Neuronal stem cell (in vitro differentiated cells): ENCODE data around the gene TXLNA.

ENCODE experiments used
- DNase-seq: peaks from one replicate; pipeline ENCODE4 v3.0.0-alpha.2; 2013; ENCODE audit warnings: low spot score
- H2AFZ ChIP-seq: one replicate; pipeline ENCODE4 v1.6.1; 2013; ENCODE audit warnings: mild to moderate bottlenecking, low read length, inconsistent platforms
- H2AK5ac ChIP-seq: 2 replicates; pipeline ENCODE4 v1.6.1; 2013; ENCODE audit warnings: low read depth, mild to moderate bottlenecking, inconsistent platforms, low read length, moderate library complexity, mixed read lengths
- H2BK120ac ChIP-seq: 2 replicates; pipeline ENCODE4 v1.6.1; 2013; ENCODE audit warnings: low read depth, mild to moderate bottlenecking, inconsistent platforms, low read length, moderate library complexity, mixed read lengths
- H2BK12ac ChIP-seq: one replicate; pipeline ENCODE4 v1.6.1; 2013; ENCODE audit warnings: low read length, inconsistent platforms
- H2BK15ac ChIP-seq: 2 replicates; pipeline ENCODE4 v1.6.1; 2013; ENCODE audit warnings: mild to moderate bottlenecking, low read length, inconsistent platforms, mixed read lengths
- H2BK5ac ChIP-seq: one replicate; pipeline ENCODE4 v1.6.1; 2013; ENCODE audit warnings: inconsistent platforms, mild to moderate bottlenecking, low read length, moderate library complexity
- H3K14ac ChIP-seq: one replicate; pipeline ENCODE4 v1.6.1; 2013; ENCODE audit warnings: low read length, inconsistent platforms
- H3K18ac ChIP-seq: 2 replicates; pipeline ENCODE4 v1.6.1; 2013; ENCODE audit warnings: low read length, inconsistent platforms
- H3K23ac ChIP-seq: 2 replicates; pipeline ENCODE4 v1.6.1; 2013; ENCODE audit warnings: low read depth, mild to moderate bottlenecking, mixed read lengths, low read length, inconsistent platforms; ENCODE audit not compliant: poor library complexity
- H3K27ac ChIP-seq: replicated peaks from 3 replicates; pipeline ENCODE4 v1.5.1; 2013; ENCODE audit warnings: low read length, inconsistent platforms
- H3K27me3 ChIP-seq, 3 experiments: 2 replicates each; pipeline ENCODE4 v1.6.1; 2013; ENCODE audit warnings: low read length in 3 of 3, mild to moderate bottlenecking in 2 of 3, inconsistent platforms in 1 of 3, low read depth in 1 of 3, mixed read lengths in 1 of 3, moderate library complexity in 1 of 3; ENCODE audit not compliant: control insufficient read depth in 3 of 3, insufficient read depth in 3 of 3
- H3K36me3 ChIP-seq, 2 donors: replicated peaks in 1 of 2; 2 replicates each; pipeline ENCODE4 v1.6.1; 2013; ENCODE audit warnings: low read length in 2 of 2; ENCODE audit not compliant: control insufficient read depth in 2 of 2, insufficient read depth in 2 of 2
- H3K4ac ChIP-seq: 2 replicates; pipeline ENCODE4 v1.6.1; 2013; ENCODE audit warnings: inconsistent platforms, mild to moderate bottlenecking, low read length, moderate library complexity
- H3K4me1 ChIP-seq, 2 donors: 1 replicate in 1 of 2; 2 replicates in 1 of 2; pipeline ENCODE4 v1.6.1; 2013; ENCODE audit warnings: low read length in 2 of 2, low read depth in 1 of 2; ENCODE audit not compliant: control insufficient read depth in 2 of 2, insufficient read depth in 1 of 2
- H3K4me2 ChIP-seq: one replicate; pipeline ENCODE4 v1.6.1; 2013; ENCODE audit warnings: mild to moderate bottlenecking, low read length, inconsistent platforms; ENCODE audit not compliant: insufficient read depth, poor library complexity, severe bottlenecking
- H3K4me3 ChIP-seq, 2 donors: 2 replicates each; pipeline ENCODE4 v1.5.1; 2013; ENCODE audit warnings: low read length in 2 of 2, mild to moderate bottlenecking in 2 of 2, inconsistent platforms in 1 of 2, moderate library complexity in 1 of 2
- H3K79me1 ChIP-seq: one replicate; pipeline ENCODE4 v1.6.1; 2013; ENCODE audit warnings: low read depth, mild to moderate bottlenecking, inconsistent platforms, low read length, moderate library complexity
- H3K9ac ChIP-seq: one replicate; pipeline ENCODE4 v1.6.1; 2013; ENCODE audit warnings: mild to moderate bottlenecking, low read depth, low read length, inconsistent platforms; ENCODE audit not compliant: poor library complexity
- H3K9me3 ChIP-seq, 2 donors: replicated peaks in 1 of 2; 2 replicates each; pipeline versions ENCODE3 to v1.6.1; 2013; ENCODE audit warnings: low read length in 2 of 2, mild to moderate bottlenecking in 2 of 2, inconsistent platforms in 1 of 2, low read depth in 1 of 2, mixed read lengths in 1 of 2, moderate library complexity in 1 of 2; ENCODE audit not compliant: control insufficient read depth in 2 of 2, insufficient read depth in 1 of 2
- H4K8ac ChIP-seq: one replicate; pipeline ENCODE4 v1.6.1; 2013; ENCODE audit warnings: low read depth, mild to moderate bottlenecking, inconsistent platforms, low read length, moderate library complexity
- H4K91ac ChIP-seq: one replicate; pipeline ENCODE4 v1.6.1; 2013; ENCODE audit warnings: low read length, low read depth, mild to moderate bottlenecking, inconsistent platforms; ENCODE audit not compliant: poor library complexity
- WGBS, 2 donors: extraction: QIAGEN DNeasy Blood & Tissue Kit; methylation state at CpG; one replicate each; pipeline ENCODE4 v1.1.7; 2013; ENCODE audit warnings: missing lambda C conversion rate in 2 of 2, mixed read lengths in 1 of 2; ENCODE audit not compliant: insufficient read length in 2 of 2, insufficient replicate concordance in 1 of 2; ENCODE audit errors: extremely low coverage in 2 of 2; 5-methylcytosine and 5-hydroxymethylcytosine counted together

The TXLNA gene

GRCh38 chr1:32195972-32196823 lies 16.7 kb downstream of the TXLNA start:
- Histone ChIP-seq H3K14ac (no peak overlapping the region), H2BK15ac (no peak overlapping the region), H3K36me3 (peaks cover 58 to 76% of the 10 kb centered on the region in 2 donors), H4K8ac (no peak overlapping the region), H2BK120ac (no peak overlapping the region), H3K9ac (no peak overlapping the region), H2BK5ac (no peak overlapping the region), H3K4ac (no peak overlapping the region), H3K79me1 (no peaks in the 10 kb centered on the region), H3K4me3 (no peak overlapping the region), H3K4me2 (no peak overlapping the region), H3K4me1 (peaks cover 16 to 19% of the 10 kb centered on the region in 2 donors), H3K27me3 (no peaks in the 10 kb centered on the region), H3K18ac (no peak overlapping the region), H4K91ac (no peak overlapping the region), H2AK5ac (no peak overlapping the region), H2BK12ac (no peak overlapping the region), H2AFZ (no peak overlapping the region), H3K23ac (no peak overlapping the region), H3K9me3 (no peaks in the 10 kb centered on the region), H3K27ac (no peak overlapping the region)
- no peak for DNase-seq

GRCh38 chr1:32197074-32197473 lies 17.6 kb downstream of the TXLNA start:
- no CpG with 5 or more reads among the region's 1 CpG for WGBS, 2 donors
- Histone ChIP-seq H2BK120ac (no peak overlapping the region), H3K27ac (no peak overlapping the region), H3K4me1 (peaks cover 20 to 23% of the 10 kb centered on the region in 2 donors), H3K23ac (no peak overlapping the region), H3K14ac (no peak overlapping the region), H3K9me3 (no peaks in the 10 kb centered on the region), H2BK12ac (no peak overlapping the region), H4K8ac (no peak overlapping the region), H2BK15ac (no peak overlapping the region), H2AFZ (no peak overlapping the region), H2AK5ac (no peak overlapping the region), H3K4me3 (no peak overlapping the region), H3K4ac (no peak overlapping the region), H3K9ac (no peak overlapping the region), H3K36me3 (peaks cover 49 to 67% of the 10 kb centered on the region in 2 donors), H3K18ac (no peak overlapping the region), H2BK5ac (no peak overlapping the region), H3K27me3 (no peaks in the 10 kb centered on the region), H3K4me2 (no peak overlapping the region), H3K79me1 (no peaks in the 10 kb centered on the region), H4K91ac (no peak overlapping the region)
- DNase-seq = no peak

DNA sequence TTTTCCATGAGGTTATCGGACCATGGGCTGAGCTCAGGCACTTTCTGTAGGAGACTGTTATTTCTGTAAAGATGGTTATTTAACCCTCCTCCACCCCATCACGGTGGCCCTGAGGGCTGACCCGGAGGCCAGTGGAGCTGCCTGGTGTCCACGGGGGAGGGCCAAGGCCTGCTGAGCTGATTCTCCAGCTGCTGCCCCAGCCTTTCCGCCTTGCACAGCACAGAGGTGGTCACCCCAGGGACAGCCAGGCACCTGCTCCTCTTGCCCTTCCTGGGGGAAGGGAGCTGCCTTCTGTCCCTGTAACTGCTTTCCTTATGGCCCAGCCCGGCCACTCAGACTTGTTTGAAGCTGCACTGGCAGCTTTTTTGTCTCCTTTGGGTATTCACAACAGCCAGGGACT lies 18.4 kb downstream of the TXLNA start:
- no CpG with 5 or more reads among the region's 6 CpGs for WGBS, 2 donors

DNA sequence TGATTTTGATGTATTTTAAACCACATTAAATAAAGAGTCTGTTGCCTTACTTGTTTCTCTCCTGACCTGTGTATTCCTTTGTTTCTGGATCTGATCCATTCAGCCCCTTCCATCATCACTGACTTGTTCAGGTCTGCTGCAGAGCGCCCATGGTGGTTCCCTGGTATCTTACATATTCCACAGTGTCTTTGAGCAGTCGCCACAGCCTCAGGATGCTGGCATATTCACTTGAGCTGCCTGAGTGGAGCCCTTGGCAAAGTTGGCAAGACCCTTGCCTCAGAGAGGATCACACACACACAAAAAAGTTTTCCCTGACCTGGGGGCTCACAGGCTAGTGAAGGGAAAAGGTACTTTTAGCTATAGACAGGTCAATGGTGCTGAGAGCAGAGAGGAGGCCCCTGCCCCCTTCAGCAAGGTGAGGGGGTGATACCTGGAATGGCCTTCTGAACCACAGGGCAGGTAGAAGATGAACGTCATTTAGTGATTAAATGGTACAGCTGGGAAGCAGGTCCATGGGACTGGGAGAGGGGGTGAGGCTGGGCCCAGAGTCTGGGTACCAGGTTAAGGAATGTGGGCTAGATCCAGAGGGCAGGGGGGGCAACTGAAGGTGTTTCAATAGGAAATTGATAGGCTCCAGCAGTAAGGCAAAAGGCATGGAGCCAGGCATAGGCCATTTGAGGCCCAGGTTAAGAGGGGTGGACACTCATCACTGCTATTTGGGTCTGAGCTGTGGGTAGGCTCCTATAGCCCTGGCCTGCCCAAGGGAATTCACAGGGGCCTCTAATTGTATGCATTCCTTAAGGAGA lies 19.0 kb downstream of the TXLNA start:
- H3K27me3 ChIP-seq = no peaks in the 10 kb centered on the region
- no peak overlapping the region for H3K14ac ChIP-seq
- DNase-seq = no peak
- H3K36me3 ChIP-seq = peaks cover 38 to 54% of the 10 kb centered on the region in 2 donors
- no peak overlapping the region for H2AFZ ChIP-seq
- H3K4ac ChIP-seq = no peak overlapping the region
- no peak overlapping the region for H4K91ac ChIP-seq
- no peak overlapping the region for H3K18ac ChIP-seq
- no peaks in the 10 kb centered on the region for H3K9me3 ChIP-seq
- no peak overlapping the region for H2BK120ac ChIP-seq
- H3K4me2 ChIP-seq = no peak overlapping the region
- no peak overlapping the region for H2BK15ac ChIP-seq
- no peak overlapping the region for H2AK5ac ChIP-seq
- peaks cover 20 to 23% of the 10 kb centered on the region in 2 donors for H3K4me1 ChIP-seq
- H2BK5ac ChIP-seq = no peak overlapping the region
- H3K9ac ChIP-seq = no peak overlapping the region
- no CpG with 5 or more reads among the region's 3 CpGs for WGBS, 2 donors
- no peak overlapping the region for H3K4me3 ChIP-seq
- no peak overlapping the region for H2BK12ac ChIP-seq
- no peak overlapping the region for H4K8ac ChIP-seq
- no peaks in the 10 kb centered on the region for H3K79me1 ChIP-seq
- no peak overlapping the region for H3K27ac ChIP-seq
- no peak overlapping the region for H3K23ac ChIP-seq

More for the DNA sequence above, 18.4 kb downstream of the TXLNA start:
- no peak overlapping the region for H3K23ac ChIP-seq
- H3K4me1 ChIP-seq = peaks cover 20 to 23% of the 10 kb centered on the region in 2 donors
- no peak overlapping the region for H3K27ac ChIP-seq
- H3K4ac ChIP-seq = no peak overlapping the region
- H3K27me3 ChIP-seq = no peaks in the 10 kb centered on the region
- no peak overlapping the region for H2BK5ac ChIP-seq
- no peak overlapping the region for H4K8ac ChIP-seq
- H3K79me1 ChIP-seq = no peaks in the 10 kb centered on the region
- no peak overlapping the region for H3K18ac ChIP-seq
- H4K91ac ChIP-seq = no peak overlapping the region
- peak overlapping the region; percentile 57 for H3K14ac ChIP-seq
- no peak overlapping the region for H2BK15ac ChIP-seq
- H2BK12ac ChIP-seq = no peak overlapping the region
- H3K9me3 ChIP-seq = no peaks in the 10 kb centered on the region
- DNase-seq = no peak
- no peak overlapping the region for H3K4me3 ChIP-seq
- H3K4me2 ChIP-seq = no peak overlapping the region
- H2AK5ac ChIP-seq = no peak overlapping the region
- peaks cover 43 to 60% of the 10 kb centered on the region in 2 donors for H3K36me3 ChIP-seq
- no peak overlapping the region for H2AFZ ChIP-seq
- no peak overlapping the region for H2BK120ac ChIP-seq
- H3K9ac ChIP-seq = no peak overlapping the region
